ENCODE data around the gene KCNC1. TPM values are rescaled to one million over a fixed set of nuclear protein-coding genes. Genes with fewer than 3 reads are reported as not detected.

KCNC1 gene
- polyA plus RNA-seq, 2 of the 4 experiments (the other 2 are of a cell fraction): 0.08 TPM; not detected in 1

DNA sequence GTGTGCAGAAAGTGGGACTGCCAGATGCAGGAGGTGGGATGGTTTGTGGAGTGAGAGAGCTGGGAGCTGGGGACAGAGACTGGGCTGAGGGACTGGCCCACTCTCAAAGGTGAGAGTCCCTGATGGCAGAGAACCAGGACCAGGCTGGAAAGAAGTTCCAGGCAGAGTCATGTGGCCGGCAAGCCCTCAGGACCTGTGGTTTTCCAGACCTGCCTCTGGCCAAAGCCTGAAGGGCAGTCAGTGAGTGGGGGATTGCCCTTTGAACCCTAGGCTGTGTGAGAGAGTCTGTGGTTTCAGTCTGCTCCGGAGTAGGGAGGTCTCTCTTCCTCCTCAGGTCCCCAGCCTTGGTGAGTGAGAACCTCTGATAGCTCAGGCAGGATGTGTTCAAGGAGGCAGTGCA is 17.0 kb downstream of the KCNC1 start:
- DNase-seq (ENCODE audit: low read depth in 1 of 2, low spot score in 1 of 2): no peak
- Histone ChIP-seq H3K4me2 (no peak overlapping the region), H3K4me1 (no peaks in the 10 kb centered on the region), H3K27ac (no peak overlapping the region), H3K4me3 (no peak overlapping the region), H3K9me3 (no peaks in the 10 kb centered on the region)
- WGBS (ENCODE audit: missing lambda C conversion rate): 21% methylated on average over 2 of the region's 2 CpGs
- ATAC-seq: no peak
- ChIA-PET POLR2A (no interaction called here), CTCF (interaction anchor here (1.0 to 2.8 kb wide), 4 partner anchors 10 to 227 kb away, joined by 3 to 16 read pairs (median 8); no protein-coding TSS in a partner anchor)
- no peak for FAIRE-seq
- TF ChIP-seq RARB (CRISPR knock-in tag; IDR thresholded peaks at IDR 0.05) (no peak), EHMT2 (IDR thresholded peaks at IDR 0.05; ENCODE audit: low read depth) (no peak), EHF (CRISPR knock-in tag; IDR thresholded peaks at IDR 0.05) (no peak), FOSB (CRISPR knock-in tag; IDR thresholded peaks at IDR 0.05) (no peak), E2F6 (IDR thresholded peaks at IDR 0.05; ENCODE audit: borderline replicate concordance, low read depth) (no peak), HOXB5 (CRISPR knock-in tag; IDR thresholded peaks at IDR 0.05) (no peak), BHLHE40 (IDR thresholded peaks at IDR 0.05; ENCODE audit: low read depth, low read length) (no peak), NFE2L2 (conservative IDR thresholded peaks at IDR 0.05; ENCODE audit: low read length) (no peak), SMC3 (IDR thresholded peaks at IDR 0.05) (no peak)

DNA sequence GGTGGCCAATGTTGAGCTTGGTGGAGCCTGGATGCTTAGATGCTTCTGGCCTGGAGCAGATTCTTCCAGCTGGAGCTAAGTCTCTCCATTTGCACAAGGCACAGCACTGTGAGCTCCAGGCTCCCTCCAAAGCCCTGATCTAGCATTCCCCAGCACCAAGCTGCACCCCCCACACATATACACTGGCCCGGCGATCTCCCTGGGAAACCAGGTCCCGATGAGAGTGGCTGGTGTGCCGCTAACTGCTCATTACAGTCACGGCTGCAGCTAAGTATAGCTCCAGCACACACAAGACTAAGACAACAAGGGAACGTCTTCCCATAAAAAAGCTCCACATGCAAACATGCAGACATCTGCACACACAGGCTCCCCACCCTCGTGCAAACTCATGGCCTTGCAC is 17.6 kb downstream of the KCNC1 start:
- no peak overlapping the region for H3K4me2 ChIP-seq
- no peak overlapping the region for H3K27ac ChIP-seq
- WGBS (ENCODE audit: missing lambda C conversion rate): 18% methylated on average over 7 of the region's 7 CpGs
- FAIRE-seq (no peak), DNase-seq (ENCODE audit: low read depth in 1 of 2, low spot score in 1 of 2) (no peak), ATAC-seq (no peak)
- no peaks in the 10 kb centered on the region for H3K4me1 ChIP-seq
- POLR2A ChIA-PET: no interaction called here
- TF ChIP-seq GATA3 (IDR thresholded peaks at IDR 0.05; ENCODE audit: borderline replicate concordance) (no peak), ZSCAN20 (CRISPR knock-in tag; IDR thresholded peaks at IDR 0.05) (no peak), CTCF (IDR thresholded peaks at IDR 0.05) (no peak), HOXA7 (CRISPR knock-in tag; IDR thresholded peaks at IDR 0.05) (no peak), BHLHE40 (IDR thresholded peaks at IDR 0.05; ENCODE audit: low read depth, low read length) (no peak), FOSL2 (IDR thresholded peaks at IDR 0.05) (no peak), FOSL2 (CRISPR knock-in tag; IDR thresholded peaks at IDR 0.05) (no peak), CHD4 (IDR thresholded peaks at IDR 0.05; ENCODE audit: borderline replicate concordance) (no peak), CHD2 (IDR thresholded peaks at IDR 0.05; ENCODE audit: low read length, partially characterized antibody) (no peak), NR3C1 (IDR thresholded peaks at IDR 0.05) (no peak), CBX2 (IDR thresholded peaks at IDR 0.05; ENCODE audit: borderline replicate concordance, low read depth) (no peak), RARB (CRISPR knock-in tag; IDR thresholded peaks at IDR 0.05) (no peak), KDM5A (IDR thresholded peaks at IDR 0.05) (no peak), BCL3 (IDR thresholded peaks at IDR 0.05) (no peak), TFCP2L1 (CRISPR knock-in tag; IDR thresholded peaks at IDR 0.05) (no peak), HOXB13 (CRISPR knock-in tag; IDR thresholded peaks at IDR 0.05; ENCODE audit: low read depth) (no peak)
- TF ChIP-seq, protein P1, sequence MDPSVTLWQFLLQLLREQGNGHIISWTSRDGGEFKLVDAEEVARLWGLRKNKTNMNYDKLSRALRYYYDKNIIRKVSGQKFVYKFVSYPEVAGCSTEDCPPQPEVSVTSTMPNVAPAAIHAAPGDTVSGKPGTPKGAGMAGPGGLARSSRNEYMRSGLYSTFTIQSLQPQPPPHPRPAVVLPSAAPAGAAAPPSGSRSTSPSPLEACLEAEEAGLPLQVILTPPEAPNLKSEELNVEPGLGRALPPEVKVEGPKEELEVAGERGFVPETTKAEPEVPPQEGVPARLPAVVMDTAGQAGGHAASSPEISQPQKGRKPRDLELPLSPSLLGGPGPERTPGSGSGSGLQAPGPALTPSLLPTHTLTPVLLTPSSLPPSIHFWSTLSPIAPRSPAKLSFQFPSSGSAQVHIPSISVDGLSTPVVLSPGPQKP (IDR thresholded peaks at IDR 0.05; ENCODE audit: low read depth, low read length): no peak
- H3K9me3 ChIP-seq: no peaks in the 10 kb centered on the region
- H3K4me3 ChIP-seq: no peak overlapping the region
- CTCF ChIA-PET: interaction anchor here (1.0 to 2.8 kb wide), 4 partner anchors 9 to 227 kb away, joined by 3 to 16 read pairs (median 8); no protein-coding TSS in a partner anchor

Data from A549 (cell line).